ENCODE measurements around the gene DNAL1.

GRCh38 chr14:73607241-73607640, 37.5 kb upstream of the DNAL1 start:
- no peak for TF ChIP-seq POLR2AphosphoS5 (IDR thresholded peaks at IDR 0.05; ENCODE audit: low read depth, low read length)
- no peak for TF ChIP-seq SPI1 (IDR thresholded peaks at IDR 0.05; ENCODE audit: low read depth, low read length)
- no peak for TF ChIP-seq POLR2A (IDR thresholded peaks at IDR 0.05; ENCODE audit: low read depth, low read length)

All from GM12891 (cell line).